H1 (cell line): Measurements from ENCODE around the gene WDFY4. TPM values are rescaled to one million over a fixed set of nuclear protein-coding genes. Genes with fewer than 3 reads are reported as not detected.

Experiments
- CTCF ChIA-PET: fragments of 300-600 bp; sonication (Branson Sonifier 250); formaldehyde crosslinking; loops from one replicate; lab custom pipeline; 2021; ENCODE audit not compliant: partially characterized antibody; lab: Charles Lee
- POLR2A ChIA-PET: fragments of 300-600 bp; sonication (Branson Sonifier 250); formaldehyde crosslinking; loops from one replicate; lab custom pipeline; 2021; ENCODE audit warnings: inconsistent platforms; ENCODE audit not compliant: partially characterized antibody; lab: Charles Lee
- DNase-seq, 2 experiments: peaks; one replicate each; pipeline versions ENCODE4 v3.0.0 to v3.0.0-alpha.2; 2010 to 2022; ENCODE audit warnings: low spot score in 2 of 2, low read depth in 1 of 2, mixed read lengths in 1 of 2
- FAIRE-seq: peaks from 2 replicates; lab custom pipeline; 2011; peaks lifted over from hg19 to GRCh38; lab: Jason Lieb, UNC
- H2AFZ ChIP-seq: 2 replicates; pipeline ENCODE4 v1.8.1; 2012; ENCODE audit warnings: low read length, inconsistent platforms
- H2AK5ac ChIP-seq: 2 replicates; pipeline ENCODE4 v1.6.1; 2013; ENCODE audit warnings: low read depth, low read length
- H2BK120ac ChIP-seq: replicated peaks from 2 replicates; pipeline ENCODE3; 2013; ENCODE audit warnings: low read depth, low read length, inconsistent platforms
- H2BK12ac ChIP-seq: 2 replicates; pipeline ENCODE4 v1.6.1; 2013; ENCODE audit warnings: low read depth, low read length
- H2BK15ac ChIP-seq: 2 replicates; pipeline ENCODE4 v1.6.1; 2013; ENCODE audit warnings: low read length
- H2BK20ac ChIP-seq: 2 replicates; pipeline ENCODE4 v1.6.1; 2013; ENCODE audit warnings: low read length
- H2BK5ac ChIP-seq: 2 replicates; pipeline ENCODE4 v1.6.1; 2013; ENCODE audit warnings: low read depth, low read length
- H3K14ac ChIP-seq: 2 replicates; pipeline ENCODE4 v1.6.1; 2013; ENCODE audit warnings: inconsistent platforms; ENCODE audit not compliant: insufficient read length
- H3K18ac ChIP-seq: 2 replicates; pipeline ENCODE4 v1.6.1; 2013; ENCODE audit warnings: low read length; ENCODE audit errors: extremely low read depth
- H3K23ac ChIP-seq: 2 replicates; pipeline ENCODE4 v1.6.1; 2013; ENCODE audit warnings: inconsistent platforms; ENCODE audit not compliant: insufficient read length
- H3K23me2 ChIP-seq: 2 replicates; pipeline ENCODE4 v1.6.1; 2013; ENCODE audit warnings: low read depth, low read length
- H3K27ac ChIP-seq: 2 replicates; pipeline ENCODE4 v1.6.1; 2011; ENCODE audit warnings: low read depth, low read length, inconsistent platforms
- H3K27me3 ChIP-seq, 4 experiments: replicated peaks in 1 of 4; 1 replicate in 1 of 4; 2 replicates in 3 of 4; pipeline versions ENCODE4 v1.6.1 to v1.8.1; 2011 to 2013; ENCODE audit warnings: low read length in 3 of 4, mild to moderate bottlenecking in 3 of 4, inconsistent platforms in 2 of 4, mixed read lengths in 2 of 4, moderate library complexity in 1 of 4; ENCODE audit not compliant: control insufficient read depth in 3 of 4, insufficient read depth in 3 of 4; ENCODE audit errors: extremely low read depth in 1 of 4
- H3K36me3 ChIP-seq, 4 experiments: 2 replicates each; pipeline versions ENCODE4 v1.6.1 to v1.8.1; 2011 to 2013; ENCODE audit warnings: mild to moderate bottlenecking in 4 of 4, low read length in 3 of 4, moderate library complexity in 2 of 4, control low read depth in 1 of 4, inconsistent platforms in 1 of 4; ENCODE audit not compliant: insufficient read depth in 4 of 4, control insufficient read depth in 2 of 4
- H3K4ac ChIP-seq: replicated peaks from 2 replicates; pipeline ENCODE3; 2013; ENCODE audit warnings: low read length, low read depth, mixed read lengths, inconsistent platforms; ENCODE audit not compliant: insufficient read length
- H3K4me1 ChIP-seq, 4 experiments: replicated peaks in 1 of 4; 1 replicate in 1 of 4; 2 replicates in 3 of 4; pipeline versions ENCODE4 v1.6.1 to v1.8.1; 2011 to 2013; ENCODE audit warnings: low read length in 3 of 4, inconsistent platforms in 2 of 4, mixed read lengths in 1 of 4; ENCODE audit not compliant: insufficient read depth in 4 of 4, control insufficient read depth in 3 of 4
- H3K4me2 ChIP-seq, 2 experiments: 2 replicates each; pipeline versions ENCODE4 v1.6.1 to v1.8.1; 2011 to 2013; ENCODE audit warnings: low read depth in 2 of 2, low read length in 2 of 2, control low read depth in 1 of 2, inconsistent platforms in 1 of 2, mild to moderate bottlenecking in 1 of 2; ENCODE audit not compliant: insufficient read depth in 1 of 2
- H3K4me3 ChIP-seq, 4 experiments: fragments of 200-600, 300-600 bp in 1 of 4; sonication (generic), shearing (Covaris generic), sonication (Bioruptor Twin) in 1 of 4; 2 replicates each; pipeline versions ENCODE4 v1.5.1 to v1.8.1; 2011 to 2016; ENCODE audit warnings: low read length in 4 of 4, low read depth in 3 of 4, control low read depth in 2 of 4, inconsistent platforms in 2 of 4, mild to moderate bottlenecking in 2 of 4, mixed read lengths in 1 of 4, moderate library complexity in 1 of 4; ENCODE audit not compliant: insufficient read depth in 2 of 4; ENCODE audit errors: extremely low read depth in 1 of 4
- H3K56ac ChIP-seq: replicated peaks from 2 replicates; pipeline ENCODE3; 2013; ENCODE audit warnings: low read depth, mild to moderate bottlenecking, mixed read lengths, low read length, inconsistent platforms; ENCODE audit not compliant: insufficient read length
- H3K79me1 ChIP-seq: 2 replicates; pipeline ENCODE4 v1.6.1; 2013; ENCODE audit warnings: low read depth, low read length, control low read depth
- H3K79me2 ChIP-seq, 2 experiments: 2 replicates each; pipeline versions ENCODE4 v1.6.1 to v1.8.1; 2012 to 2013; ENCODE audit warnings: low read length in 2 of 2, mild to moderate bottlenecking in 2 of 2, inconsistent platforms in 1 of 2; ENCODE audit not compliant: insufficient read depth in 2 of 2, control insufficient read depth in 1 of 2
- H3K9ac ChIP-seq, 4 experiments: replicated peaks in 1 of 4; 1 replicate in 1 of 4; 2 replicates in 3 of 4; pipeline versions ENCODE4 v1.6.1 to v1.8.1; 2011 to 2013; ENCODE audit warnings: low read depth in 3 of 4, low read length in 3 of 4, control low read depth in 2 of 4, mild to moderate bottlenecking in 2 of 4, moderate library complexity in 2 of 4, inconsistent platforms in 1 of 4; ENCODE audit errors: extremely low read depth in 1 of 4
- H3K9me3 ChIP-seq, 2 experiments: 2 replicates each; pipeline versions ENCODE4 v1.6.1 to v1.8.1; 2012 to 2013; ENCODE audit warnings: mild to moderate bottlenecking in 2 of 2, moderate library complexity in 2 of 2, control low read depth in 1 of 2, inconsistent platforms in 1 of 2, low read depth in 1 of 2, low read length in 1 of 2, mixed read lengths in 1 of 2; ENCODE audit not compliant: insufficient read depth in 2 of 2
- H4K20me1 ChIP-seq, 2 experiments: replicated peaks in 1 of 2; 2 replicates each; pipeline versions ENCODE3 to v1.8.1; 2011 to 2013; ENCODE audit warnings: inconsistent platforms in 2 of 2, low read length in 2 of 2, mild to moderate bottlenecking in 1 of 2; ENCODE audit not compliant: insufficient read depth in 2 of 2, control insufficient read depth in 1 of 2
- H4K5ac ChIP-seq: 2 replicates; pipeline ENCODE4 v1.6.1; 2013; ENCODE audit warnings: low read length, low read depth, mixed read lengths, inconsistent platforms; ENCODE audit not compliant: insufficient read length
- H4K8ac ChIP-seq: 2 replicates; pipeline ENCODE4 v1.8.0; 2013; ENCODE audit warnings: mild to moderate bottlenecking, moderate library complexity, low read length, inconsistent platforms; ENCODE audit not compliant: insufficient read depth; ENCODE audit errors: extremely low read depth
- H4K91ac ChIP-seq: replicated peaks from 2 replicates; pipeline ENCODE3; 2013; ENCODE audit warnings: low read length, mixed read lengths, inconsistent platforms; ENCODE audit not compliant: insufficient read length
- ASH2L ChIP-seq: fragments of 200-600, 300-600 bp; sonication (generic); IDR thresholded peaks from one replicate; pipeline ENCODE4 v1.7.1; 2017; ENCODE audit warnings: low read length
- BCL11A ChIP-seq, 2 experiments: IDR thresholded peaks; one replicate each; pipeline ENCODE4 v1.6.1; 2011; ENCODE audit warnings: low read depth in 2 of 2, low read length in 2 of 2, mild to moderate bottlenecking in 2 of 2
- FOSL1 ChIP-seq: IDR thresholded peaks from 2 replicates; pipeline ENCODE4 v1.6.1; 2011; ENCODE audit warnings: mild to moderate bottlenecking, low read depth, low read length, moderate library complexity; ENCODE audit not compliant: insufficient read depth
- JUN ChIP-seq: IDR thresholded peaks from 2 replicates; pipeline ENCODE4 v1.6.1; 2011; ENCODE audit warnings: low read depth, mild to moderate bottlenecking, improper control_type of control experiment, low read length
- MAFK ChIP-seq: IDR thresholded peaks from 2 replicates; pipeline ENCODE4 v1.6.1; 2012; ENCODE audit warnings: low read depth, mild to moderate bottlenecking, improper control_type of control experiment, low read length
- NANOG ChIP-seq: IDR thresholded peaks from 2 replicates; pipeline ENCODE4 v1.6.1; 2011; ENCODE audit warnings: low read length, low read depth, mild to moderate bottlenecking, inconsistent platforms; ENCODE audit not compliant: insufficient read depth, poor library complexity, severe bottlenecking
- NRF1 ChIP-seq: IDR thresholded peaks from 2 replicates; pipeline ENCODE4 v1.6.1; 2011; ENCODE audit warnings: mild to moderate bottlenecking, low read depth, low read length, improper control_type of control experiment
- POU5F1 ChIP-seq: IDR thresholded peaks from 2 replicates; pipeline ENCODE4 v1.6.1; 2011; ENCODE audit warnings: low read depth, mild to moderate bottlenecking, low read length, moderate library complexity
- SRF ChIP-seq: IDR thresholded peaks from 2 replicates; pipeline ENCODE4 v1.6.1; 2011; ENCODE audit warnings: mild to moderate bottlenecking, low read depth, low read length, moderate library complexity
- TBP ChIP-seq: IDR thresholded peaks from 2 replicates; pipeline ENCODE4 v1.6.1; 2011; ENCODE audit warnings: low read depth, low read length, improper control_type of control experiment
- WGBS, 2 experiments: shearing (Covaris generic) in 1 of 2; methylation state at CpG; one replicate each; pipeline versions ENCODE4 v1.1.6 to v1.1.7; 2013 to 2015; ENCODE audit warnings: low lambda C conversion rate in 2 of 2, mixed read lengths in 2 of 2, inconsistent platforms in 1 of 2, low coverage in 1 of 2, missing lambda C conversion rate in 1 of 2; ENCODE audit not compliant: insufficient replicate concordance in 2 of 2, insufficient coverage in 1 of 2, insufficient read length in 1 of 2; ENCODE audit errors: extremely low coverage in 1 of 2, missing lambda C conversion rate in 1 of 2; 5-methylcytosine and 5-hydroxymethylcytosine counted together
- polyA plus RNA-seq, 7 experiments: library from polyadenylated mRNA; depleted of rRNA in 3 of 7; stranded (reverse) in 5 of 7; unstranded in 2 of 7; fragments of >200 nt in 5 of 7; fragments of 200-250 nt in 2 of 7; gene quantifications; 1 replicate in 5 of 7; 2 replicates in 1 of 7; 4 replicates in 1 of 7; pipeline versions ENCODE4 v1.2.1 to v1.2.3, GENCODE V29; 2011 to 2013; ENCODE audit warnings: missing spikeins in 2 of 7, mixed read lengths in 2 of 7
- total RNA-seq: library from RNA; stranded (reverse); fragmentation: NEBNext Ultra II Directional; extraction: Animal tissue kit (Norgen Biotek cat#: 25700); gene quantifications from 2 replicates; pipeline ENCODE4 v1.2.1, GENCODE V29; 2021

WDFY4 gene
- total and polyA plus RNA-seq, 2 of the 8 experiments (the other 6 are each of a cell fraction or from before 2014, with no cell fraction given): not detected

DNA sequence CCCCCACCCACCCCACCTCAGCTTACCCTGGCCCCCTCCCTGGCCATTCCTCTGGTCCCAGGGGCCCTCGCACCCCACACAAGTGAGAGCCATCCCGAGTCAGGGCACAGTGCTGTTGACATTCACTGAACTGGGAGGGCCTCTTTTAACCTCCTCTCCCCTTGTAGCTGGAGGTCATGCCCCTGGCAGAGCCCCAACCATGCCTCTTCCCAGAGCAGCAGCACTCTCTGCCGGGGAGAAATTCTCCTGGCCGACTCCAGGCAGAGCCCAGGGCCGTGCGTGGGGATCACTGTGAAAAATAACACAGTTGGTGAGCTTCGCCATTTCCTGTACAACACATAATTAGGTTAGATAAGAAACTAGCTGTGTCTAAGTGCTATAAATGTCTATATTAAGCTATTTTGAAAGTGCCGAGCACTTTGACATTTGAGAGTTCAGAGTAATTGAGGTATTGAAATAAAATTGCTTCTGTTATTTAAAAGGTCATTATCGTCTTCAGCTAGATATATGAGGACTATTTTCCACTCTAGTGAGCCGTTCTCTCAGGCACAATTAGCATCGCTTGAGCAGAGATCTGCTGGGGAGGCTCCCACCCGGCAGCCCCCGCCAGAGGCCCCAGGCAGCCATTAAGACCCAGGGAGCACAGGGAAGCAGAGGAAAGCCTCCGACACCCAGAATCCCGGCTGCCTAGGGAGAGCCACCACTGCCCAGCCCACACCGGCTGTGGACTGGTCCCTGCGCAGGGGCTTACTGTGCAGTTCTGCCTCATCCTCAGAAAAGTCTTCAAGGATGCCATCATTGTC lies 317.4 kb downstream of the WDFY4 start:
- no peak for FAIRE-seq
- no peak overlapping the region for H3K27ac ChIP-seq
- H3K4me2 ChIP-seq: no peak overlapping the region
- H3K56ac ChIP-seq: no peak overlapping the region
- H2BK120ac ChIP-seq: no peak overlapping the region
- no peak overlapping the region for H3K18ac ChIP-seq
- no peaks in the 10 kb centered on the region for H3K36me3 ChIP-seq
- no peak overlapping the region for H3K9ac ChIP-seq
- H2BK15ac ChIP-seq: no peak overlapping the region
- H4K20me1 ChIP-seq: peaks cover 0 to 1% of the 10 kb centered on the region in 2 experiments
- no peak overlapping the region for H4K91ac ChIP-seq
- H3K79me1 ChIP-seq: no peaks in the 10 kb centered on the region
- H3K27me3 ChIP-seq: no peaks in the 10 kb centered on the region
- H2BK12ac ChIP-seq: no peak overlapping the region
- H3K4ac ChIP-seq: no peak overlapping the region
- no peak overlapping the region for H3K14ac ChIP-seq
- no peaks in the 10 kb centered on the region for H3K23me2 ChIP-seq
- H3K23ac ChIP-seq: no peak overlapping the region
- no peaks in the 10 kb centered on the region for H3K79me2 ChIP-seq
- 0 out of 7 replicates have a peak, but pooled peaks cover 0 to 2% (median 0%) of the 10 kb centered on the region in 4 experiments for H3K4me1 ChIP-seq
- no peak overlapping the region; the same call in 1 of the 2 replicates for H4K8ac ChIP-seq
- H2BK5ac ChIP-seq: no peak overlapping the region
- POLR2A ChIA-PET: no interaction called here
- H4K5ac ChIP-seq: no peak overlapping the region
- no peak overlapping the region; the same call in 1 of the 2 replicates for H2BK20ac ChIP-seq
- no peak overlapping the region for H2AFZ ChIP-seq
- WGBS, 2 experiments: 82% methylated on average over 17 of the region's 17 CpGs; no CpG with 5 or more reads in 1 of the 2 experiments
- DNase-seq: no peak
- no peak overlapping the region for H2AK5ac ChIP-seq
- TF ChIP-seq ASH2L (no peak), NRF1 (no peak), NANOG (no peak), TBP (no peak), SRF (no peak), POU5F1 (no peak), JUN (no peak), FOSL1 (no peak), MAFK (no peak), BCL11A (IDR thresholded peaks at IDR 0.05; ENCODE audit: low read depth in 2 of 2, low read length in 2 of 2) (no peak)
- CTCF ChIA-PET: interaction anchor here (0.7 to 2.0 kb wide), 8 partner anchors 11 to 238 kb away, joined by 3 to 8 read pairs (median 3); no protein-coding TSS in a partner anchor
- no peak overlapping the region for H3K4me3 ChIP-seq
- H3K9me3 ChIP-seq: no peaks in the 10 kb centered on the region
